Fibroblast of the aortic adventitia (primary cell): ENCODE data around the gene DGCR8. TPM values are rescaled to one million over a fixed set of nuclear protein-coding genes. Genes with fewer than 3 reads are reported as not detected.
A peak's percentile ranks its signal among the peaks of the same experiment; 100 is the strongest.

Experiments used
- DNase-seq: peaks from one replicate; pipeline ENCODE4 v3.0.0-alpha.2; 2010; ENCODE audit warnings: low read depth
- H3K4me3 ChIP-seq: 2 replicates; pipeline ENCODE4 v1.5.1; 2011; ENCODE audit warnings: low read depth, mild to moderate bottlenecking, control low read depth, low read length, moderate library complexity
- total RNA-seq: library from RNA; depleted of rRNA; stranded (reverse); fragments of >200 nt; gene quantifications from 2 replicates; pipeline ENCODE4 v1.2.3, GENCODE V29; 2012; ENCODE audit warnings: low replicate concordance
- TF ChIP-seq, protein P1 (sequence below): IDR thresholded peaks from 2 replicates; pipeline ENCODE4 v1.5.1; 2011; ENCODE audit warnings: mild to moderate bottlenecking, low read length, control low read depth, inconsistent platforms; ENCODE audit not compliant: insufficient read depth

The DGCR8 gene
- total RNA-seq, 1 donor: 22.0 TPM

DNA sequence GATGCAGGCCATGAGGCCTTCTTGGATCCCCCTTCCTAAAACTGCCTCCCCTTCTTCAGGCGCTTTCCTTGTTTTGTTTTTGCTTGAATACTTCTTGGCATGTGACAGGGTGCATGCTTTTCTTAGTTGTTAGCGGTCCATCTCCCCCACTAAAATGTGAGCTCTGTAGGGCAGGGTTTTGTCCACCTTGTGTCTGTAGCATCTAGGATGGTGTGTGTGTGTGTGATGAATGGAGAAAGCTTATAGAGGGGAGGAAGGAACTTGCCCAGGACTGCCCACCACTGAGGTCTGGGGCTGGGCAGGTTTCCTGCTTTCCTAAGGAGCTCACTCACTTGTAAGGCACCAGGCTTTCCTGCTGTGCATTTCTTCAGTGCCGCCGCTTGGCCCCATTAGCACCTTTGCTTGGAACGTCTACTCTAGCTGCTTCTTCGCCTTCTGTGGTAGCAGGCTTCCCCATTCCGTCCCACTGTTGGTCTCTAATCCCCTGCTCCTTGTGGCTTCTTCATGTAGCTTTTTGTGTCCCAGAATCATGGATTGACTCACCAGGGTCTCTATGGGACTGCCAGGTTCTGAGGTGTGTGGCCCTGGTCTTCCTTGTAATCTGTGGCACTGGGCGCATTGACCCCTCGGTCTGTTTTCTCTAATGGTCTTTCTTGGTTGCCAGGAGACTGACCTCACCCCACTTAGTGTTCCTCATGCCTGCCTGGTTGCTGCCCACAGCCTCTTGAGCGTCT is 3.3 kb downstream of the DGCR8 start:
- no peak for DNase-seq
- TF ChIP-seq, protein P1, sequence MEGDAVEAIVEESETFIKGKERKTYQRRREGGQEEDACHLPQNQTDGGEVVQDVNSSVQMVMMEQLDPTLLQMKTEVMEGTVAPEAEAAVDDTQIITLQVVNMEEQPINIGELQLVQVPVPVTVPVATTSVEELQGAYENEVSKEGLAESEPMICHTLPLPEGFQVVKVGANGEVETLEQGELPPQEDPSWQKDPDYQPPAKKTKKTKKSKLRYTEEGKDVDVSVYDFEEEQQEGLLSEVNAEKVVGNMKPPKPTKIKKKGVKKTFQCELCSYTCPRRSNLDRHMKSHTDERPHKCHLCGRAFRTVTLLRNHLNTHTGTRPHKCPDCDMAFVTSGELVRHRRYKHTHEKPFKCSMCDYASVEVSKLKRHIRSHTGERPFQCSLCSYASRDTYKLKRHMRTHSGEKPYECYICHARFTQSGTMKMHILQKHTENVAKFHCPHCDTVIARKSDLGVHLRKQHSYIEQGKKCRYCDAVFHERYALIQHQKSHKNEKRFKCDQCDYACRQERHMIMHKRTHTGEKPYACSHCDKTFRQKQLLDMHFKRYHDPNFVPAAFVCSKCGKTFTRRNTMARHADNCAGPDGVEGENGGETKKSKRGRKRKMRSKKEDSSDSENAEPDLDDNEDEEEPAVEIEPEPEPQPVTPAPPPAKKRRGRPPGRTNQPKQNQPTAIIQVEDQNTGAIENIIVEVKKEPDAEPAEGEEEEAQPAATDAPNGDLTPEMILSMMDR: no peak

DNA sequence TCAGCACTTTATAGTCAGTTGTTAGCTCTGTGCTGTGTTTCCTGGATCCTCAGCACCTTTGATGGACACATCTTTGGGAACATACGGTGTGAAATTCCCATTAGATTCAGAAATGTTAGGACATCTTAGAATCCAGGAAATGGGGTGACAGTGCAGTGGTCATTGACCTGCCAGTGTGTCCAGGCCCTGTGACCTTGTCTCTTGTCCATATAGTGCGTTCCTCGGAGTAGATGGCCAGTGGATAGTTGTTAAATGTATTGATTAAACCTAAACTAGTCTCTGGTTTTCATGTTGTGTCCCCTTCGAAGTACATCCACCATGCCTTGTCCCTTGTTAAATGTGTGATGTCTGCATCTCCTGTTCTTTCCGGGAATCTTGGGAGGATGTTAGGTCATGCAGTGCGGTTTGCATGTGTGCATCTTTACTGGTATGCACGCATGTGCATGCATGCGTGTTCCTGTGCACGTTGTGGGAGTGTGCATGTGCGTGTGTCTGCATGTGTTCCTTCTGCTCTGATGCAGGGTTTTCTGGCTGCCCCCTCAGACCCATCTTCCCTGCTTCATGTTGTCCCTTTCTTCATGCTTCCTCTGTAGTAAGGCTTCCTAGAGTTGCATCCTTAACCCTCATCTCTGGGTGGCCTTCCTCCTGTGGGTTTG is 4.0 kb downstream of the DGCR8 start:
- no peak for DNase-seq
- TF ChIP-seq, protein P1: no peak
- H3K4me3 ChIP-seq: no peak overlapping the region

More for the DNA sequence above, 3.3 kb downstream of the DGCR8 start:
- H3K4me3 ChIP-seq: no peak overlapping the region

DNA sequence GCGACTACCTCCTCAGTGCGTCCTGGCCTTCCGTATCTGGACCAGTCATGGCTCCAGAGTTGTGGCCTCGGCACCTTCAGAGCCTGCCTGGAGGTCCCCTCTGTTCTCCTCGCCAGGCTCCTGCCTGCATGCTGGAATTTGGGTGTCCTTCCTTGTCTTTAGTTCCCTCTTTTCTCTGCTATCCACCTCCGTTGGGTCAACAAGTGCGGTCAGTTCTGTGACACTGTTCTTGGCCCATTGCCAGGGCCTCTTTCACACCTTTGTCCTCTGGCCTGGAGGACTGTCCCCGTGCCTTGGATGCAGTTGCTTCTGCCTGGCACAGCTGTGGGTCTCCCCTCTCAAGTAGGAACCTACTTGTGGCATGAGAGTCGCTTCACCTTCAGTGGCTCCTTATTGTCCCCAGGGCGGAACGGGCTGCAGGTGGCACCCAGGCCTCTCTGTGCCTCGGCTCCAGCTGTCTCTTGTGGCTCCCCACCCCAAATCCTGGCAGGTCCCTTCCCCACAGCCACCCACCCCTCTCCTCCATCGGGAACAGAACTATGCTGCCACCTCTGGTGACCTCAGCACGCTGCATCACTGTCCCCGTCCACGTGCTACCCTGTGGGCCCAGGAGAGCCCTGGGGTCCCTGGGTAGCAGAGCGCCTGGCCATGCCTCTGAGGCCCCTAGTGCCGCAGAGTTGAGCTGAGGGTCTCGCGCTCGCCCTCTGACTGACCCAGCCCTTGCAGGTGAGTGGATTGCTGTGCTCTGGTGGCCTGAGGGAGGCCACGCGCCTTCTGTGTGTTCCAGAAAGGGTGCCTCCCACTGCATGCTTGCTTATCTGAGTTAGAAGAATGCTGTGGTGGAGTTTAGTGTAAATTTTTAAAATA is 4.7 kb downstream of the DGCR8 start:
- H3K4me3 ChIP-seq: no peak overlapping the region
- TF ChIP-seq, protein P1: peak; percentile 26
- peak; percentile 8 for DNase-seq

DNA sequence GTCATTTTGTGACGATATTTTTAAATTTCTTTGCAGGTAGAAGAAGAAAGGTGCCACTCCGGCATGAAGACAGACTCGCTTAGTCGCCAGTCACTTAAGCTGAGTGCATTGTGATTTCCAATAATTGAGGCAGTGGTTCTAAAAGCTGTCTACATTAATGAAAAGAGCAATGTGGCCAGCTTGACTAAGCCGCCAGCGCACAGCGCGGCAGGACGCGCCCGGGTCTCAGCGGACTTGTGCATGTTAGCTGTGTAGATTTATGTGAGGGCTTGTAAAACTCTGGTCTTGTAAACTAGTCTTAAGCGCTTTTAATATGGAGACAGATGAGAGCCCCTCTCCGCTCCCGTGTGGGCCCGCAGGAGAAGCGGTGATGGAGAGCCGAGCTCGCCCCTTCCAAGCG is 5.6 kb downstream of the DGCR8 start:
- TF ChIP-seq, protein P1: no peak
- DNase-seq: no peak
- no peak overlapping the region for H3K4me3 ChIP-seq

DNA sequence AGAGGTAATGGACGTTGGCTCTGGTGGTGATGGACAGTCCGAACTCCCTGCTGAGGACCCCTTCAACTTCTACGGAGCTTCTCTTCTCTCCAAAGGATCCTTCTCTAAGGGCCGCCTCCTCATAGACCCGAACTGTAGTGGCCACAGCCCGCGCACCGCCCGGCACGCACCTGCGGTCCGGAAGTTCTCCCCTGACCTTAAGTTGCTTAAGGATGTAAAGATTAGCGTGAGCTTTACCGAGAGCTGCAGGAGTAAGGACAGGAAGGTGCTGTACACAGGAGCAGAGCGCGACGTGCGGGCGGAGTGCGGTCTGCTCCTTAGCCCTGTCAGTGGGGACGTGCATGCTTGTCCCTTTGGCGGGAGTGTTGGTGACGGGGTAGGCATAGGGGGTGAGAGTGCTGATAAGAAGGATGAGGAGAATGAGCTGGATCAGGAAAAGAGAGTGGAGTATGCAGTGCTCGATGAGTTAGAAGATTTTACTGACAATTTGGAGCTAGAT is 6.1 kb downstream of the DGCR8 start:
- H3K4me3 ChIP-seq: no peak overlapping the region
- DNase-seq: no peak
- TF ChIP-seq, protein P1: no peak

DNA sequence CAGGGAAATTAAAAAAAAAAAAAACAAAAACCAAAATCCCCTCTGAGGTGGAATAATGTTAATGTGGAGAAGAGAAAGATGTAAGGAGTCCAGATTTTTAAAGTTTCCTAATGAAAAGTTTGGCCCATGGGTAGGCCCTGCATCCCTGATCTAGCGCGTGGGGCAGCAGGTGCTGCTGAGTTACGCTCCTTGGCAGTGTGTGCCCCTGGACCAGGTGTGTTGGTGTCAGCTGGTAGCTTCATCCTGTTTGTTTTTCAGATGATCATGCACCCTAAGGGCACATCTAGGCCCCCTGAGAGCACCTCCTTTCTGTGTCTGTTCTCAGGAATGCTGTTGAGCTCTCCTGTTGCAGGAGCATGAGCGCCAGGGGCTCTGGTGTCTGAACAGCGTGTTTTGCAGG is 6.7 kb downstream of the DGCR8 start:
- DNase-seq: no peak
- H3K4me3 ChIP-seq: no peak overlapping the region
- TF ChIP-seq, protein P1: no peak
